ENCODE measurements around the gene CPLX1.
A peak's percentile ranks its signal among the peaks of the same experiment; 100 is the strongest.
"Not testable (repeated sequence)": the region's sequence is repeated elsewhere in the genome, so short reads cannot be mapped to it uniquely, and the experiment has no call there.

CPLX1 gene

DNA sequence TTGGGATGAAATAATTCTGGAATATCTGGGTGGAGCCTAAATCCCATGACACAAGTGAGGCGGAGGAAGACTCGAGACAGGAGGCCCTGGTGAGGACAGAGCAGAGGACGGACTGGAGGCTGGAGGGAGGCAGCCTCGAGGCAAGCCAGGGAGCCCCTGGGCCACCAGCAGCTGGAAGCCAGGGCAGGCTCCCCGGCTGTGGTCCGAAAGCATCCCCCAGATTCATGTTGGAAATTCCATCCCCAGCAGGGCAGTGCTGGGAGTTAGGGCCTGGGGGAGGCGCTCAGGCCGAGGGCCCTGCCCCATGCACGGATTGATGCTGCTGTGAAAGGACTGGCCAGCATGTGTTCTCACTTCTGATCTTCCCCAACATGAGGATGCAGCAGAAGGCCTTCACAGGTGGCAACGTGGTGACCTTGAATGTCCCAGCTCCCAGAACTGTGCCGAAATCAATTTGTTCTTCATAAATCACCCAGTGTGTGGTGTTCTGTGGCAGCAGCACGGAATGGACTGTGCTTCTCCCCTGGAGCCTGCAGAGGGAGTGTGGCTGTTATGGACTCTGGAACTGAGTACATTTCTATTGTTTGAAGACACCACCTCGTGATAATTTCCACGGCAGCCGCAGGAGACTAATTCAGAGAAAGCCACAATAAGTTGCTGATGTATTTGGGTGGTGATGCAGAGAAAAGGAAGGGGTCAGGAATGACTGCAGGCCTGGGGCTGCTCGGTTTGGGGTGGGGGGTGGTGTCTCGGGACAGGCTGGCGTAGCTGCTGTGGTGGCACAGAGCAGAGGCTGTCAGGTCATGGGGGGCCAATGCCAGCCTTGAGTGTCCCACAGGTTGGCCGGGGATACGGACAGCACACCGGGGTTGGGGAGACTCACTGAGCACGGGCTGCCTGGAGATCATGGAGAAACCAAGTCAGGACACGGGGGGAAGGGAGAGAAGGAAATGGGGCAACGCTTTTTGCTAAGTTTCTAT is 63.4 kb downstream of the CPLX1 start:
- peak in 11 of 58 donors; percentile 18 to 69 (median 35) for DNase-seq

GRCh38 chr4:761739-762138 is 64.2 kb downstream of the CPLX1 start:
- no peak for DNase-seq

DNA sequence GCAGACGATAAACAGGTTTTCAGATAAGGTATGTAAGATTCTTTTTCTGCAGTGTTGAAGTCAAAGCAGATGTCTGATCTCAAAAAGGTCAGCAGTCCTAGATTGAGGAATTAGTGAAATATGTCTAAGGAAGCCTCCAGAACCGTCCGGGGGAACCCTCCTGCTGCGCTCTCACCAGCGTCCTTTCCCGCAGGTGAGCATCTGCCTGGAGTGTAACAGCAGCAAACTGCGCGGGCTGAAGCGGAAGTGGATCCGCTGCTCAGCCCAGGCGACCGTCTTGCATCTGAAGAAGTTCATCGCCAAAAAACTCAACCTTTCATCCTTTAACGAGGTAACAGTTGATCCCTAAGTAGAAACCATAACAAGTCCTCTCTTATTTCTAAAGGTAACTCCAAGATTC is 64.8 kb downstream of the CPLX1 start:
- no peak for DNase-seq

GRCh38 chr4:760616-761015 is 65.3 kb downstream of the CPLX1 start:
- no peak for DNase-seq

DNA sequence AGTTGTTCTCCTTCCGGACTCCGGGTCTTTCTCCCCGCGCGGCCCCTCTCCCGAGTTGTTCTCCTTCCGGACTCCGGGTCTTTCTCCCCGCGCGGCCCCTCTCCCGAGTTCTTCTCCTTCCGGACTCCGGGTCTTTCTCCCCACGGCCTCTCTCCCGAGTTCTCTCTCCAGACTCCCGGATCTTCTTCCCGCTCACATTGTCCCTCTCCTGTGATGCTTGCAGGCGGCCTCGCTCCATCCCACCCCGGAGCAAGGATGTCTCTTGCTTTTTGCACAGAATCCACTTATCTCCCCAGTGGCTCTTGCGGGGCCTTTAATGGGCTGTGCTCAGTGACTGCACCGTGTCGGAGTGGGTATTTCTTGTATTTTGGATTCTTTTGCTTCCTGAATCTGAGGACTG is 66.1 kb downstream of the CPLX1 start:
- not testable (repeated sequence) for DNase-seq

DNA sequence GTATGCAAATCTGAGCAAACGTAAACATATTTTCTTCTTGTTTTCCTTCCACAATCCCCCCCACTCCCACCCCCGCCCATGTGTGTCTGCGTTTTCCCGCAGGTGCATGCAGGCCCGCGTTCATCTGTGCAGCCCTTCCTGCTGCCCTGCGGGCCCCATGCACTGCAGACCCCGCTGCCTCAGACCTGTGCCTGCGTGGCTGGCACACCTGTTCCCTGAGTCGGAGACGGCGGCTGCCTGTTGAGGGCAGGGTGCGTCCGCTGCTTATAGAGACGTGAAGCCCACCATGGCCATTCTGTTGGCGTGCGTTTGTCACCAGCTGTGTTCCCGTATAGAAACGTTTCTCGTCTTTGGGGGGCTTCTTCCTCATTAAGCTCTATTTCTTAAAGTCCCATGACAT is 68.8 kb downstream of the CPLX1 start:
- DNase-seq, result no peak

GRCh38 chr4:754221-755120 is 71.5 kb downstream of the CPLX1 start:
- no peak for DNase-seq

DNA sequence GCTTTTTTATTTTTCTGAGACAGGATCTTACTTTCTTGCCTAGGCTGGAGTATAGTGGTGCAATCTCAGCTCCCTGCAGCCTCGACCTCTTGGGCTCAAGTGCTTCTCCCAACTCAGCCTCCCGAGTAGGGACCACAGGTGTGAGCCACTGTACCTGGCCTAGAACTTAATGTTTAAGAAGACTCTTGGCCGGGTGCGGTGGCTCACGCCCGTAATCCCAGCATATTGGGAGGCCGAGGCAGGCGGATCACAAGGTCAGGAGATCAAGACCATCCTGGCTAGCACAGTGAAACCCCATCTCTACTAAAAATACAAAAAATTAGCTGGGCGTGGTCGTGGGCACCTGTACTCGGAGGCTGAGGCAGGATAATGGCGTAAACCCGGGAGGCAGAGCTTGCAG is 72.7 kb downstream of the CPLX1 start:
- DNase-seq, result not testable (repeated sequence)

- DNase-seq, result no peak
These were observed 73.6 kb downstream of the CPLX1 start for GRCh38 chr4:752196-752861.

GRCh38 chr4:751676-752075 is 74.3 kb downstream of the CPLX1 start:
- peak in 25 of 58 donors; percentile 15 to 60 (median 31) for DNase-seq

DNA sequence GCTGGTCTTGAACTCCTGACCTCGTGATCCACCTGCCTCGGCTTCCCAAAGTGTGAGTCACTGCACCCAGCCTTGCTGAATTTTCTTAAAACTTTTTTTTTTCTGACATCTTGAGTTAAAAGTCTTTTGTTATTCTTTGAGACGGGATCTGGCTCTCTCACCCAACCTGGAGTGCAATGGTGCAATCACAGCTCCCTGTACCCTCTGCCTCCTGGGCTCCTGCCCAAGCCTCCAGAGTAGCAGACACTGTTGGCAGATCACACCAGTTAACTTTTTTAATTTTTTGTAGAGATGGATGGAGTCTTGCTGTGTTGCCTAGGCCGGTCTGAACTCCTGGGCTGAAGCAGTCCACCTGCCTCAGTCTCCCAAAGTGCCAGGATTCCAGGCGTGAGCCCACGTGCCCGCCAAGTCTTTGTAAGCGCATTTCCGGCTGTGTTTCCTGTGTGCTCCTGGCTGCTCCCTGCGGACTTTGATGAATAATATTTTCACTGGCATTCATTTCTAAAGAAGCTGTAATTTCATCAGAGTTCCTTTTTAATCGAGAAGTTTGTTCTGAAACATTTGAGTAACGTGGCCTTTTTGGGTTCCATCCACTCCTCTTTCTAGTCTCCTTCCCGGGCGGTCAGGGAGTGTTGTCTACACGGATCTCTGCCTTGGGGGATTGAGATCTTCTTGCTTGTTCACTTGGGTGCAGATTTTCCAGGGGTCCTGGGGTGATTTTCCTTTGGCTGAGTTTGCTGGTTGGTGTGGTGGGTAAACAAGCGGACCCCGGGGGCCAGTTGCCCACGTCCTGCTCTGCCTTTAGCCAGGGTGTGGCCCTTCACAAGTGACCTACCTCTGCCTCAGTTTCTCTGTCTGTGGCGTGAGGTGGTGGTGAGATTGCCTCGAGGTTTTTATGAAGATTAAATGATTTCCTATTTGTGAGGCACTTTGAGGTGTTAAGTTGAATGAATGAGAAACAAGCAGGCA is 75.9 kb downstream of the CPLX1 start:
- DNase-seq, result peak in 5 of 58 donors; percentile 17 to 55 (median 27)

DNA sequence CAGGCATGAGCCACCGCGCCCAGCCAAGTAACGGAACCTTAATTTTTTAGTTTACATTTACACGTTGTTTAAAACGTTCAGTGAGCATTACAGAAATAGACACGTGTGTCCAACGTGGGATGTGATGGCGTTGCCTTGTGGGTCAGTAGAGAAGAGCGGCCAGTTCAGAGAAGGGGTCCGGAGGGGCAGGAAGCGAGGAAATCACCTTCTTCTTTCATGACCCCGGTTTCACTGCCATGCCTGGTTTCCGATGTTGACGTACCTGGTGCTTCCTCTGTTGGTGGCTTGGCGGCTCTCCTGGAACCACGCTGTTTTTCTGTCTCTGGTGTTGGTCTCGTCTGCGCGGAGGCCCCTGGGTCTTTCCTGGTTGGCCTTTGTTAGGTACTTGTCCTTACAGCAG is 77.5 kb downstream of the CPLX1 start:
- DNase-seq, result no peak

DNA sequence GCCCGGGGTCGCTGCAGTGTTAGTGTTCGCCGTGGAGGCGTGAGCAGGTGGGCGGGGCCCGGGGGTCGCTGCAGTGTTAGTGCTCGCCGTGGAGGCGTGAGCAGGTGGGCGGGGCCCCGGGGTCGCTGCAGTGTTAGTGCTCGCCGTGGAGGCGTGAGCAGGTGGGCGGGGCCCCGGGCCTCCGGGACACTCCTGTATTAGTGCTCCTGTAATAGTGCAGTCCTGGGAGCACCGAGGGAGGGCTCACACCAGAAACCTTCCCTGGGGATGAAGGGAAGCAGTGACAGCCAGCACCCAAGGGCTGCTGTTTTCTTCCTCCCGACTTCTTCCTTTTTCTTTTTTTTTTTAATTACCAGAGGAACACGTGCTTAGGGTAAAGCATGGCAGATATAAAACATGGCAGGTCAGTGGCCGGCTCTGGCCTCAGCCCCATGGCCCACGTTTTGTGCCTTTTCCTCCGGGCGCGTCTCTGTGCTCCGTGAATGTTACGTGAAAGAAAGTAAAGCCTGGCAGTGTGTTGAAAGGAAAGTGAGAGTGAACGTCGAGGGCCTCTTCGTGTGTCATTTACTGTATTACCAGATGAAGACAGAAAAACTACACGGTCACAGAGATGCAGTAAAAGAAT is 78.3 kb downstream of the CPLX1 start:
- no peak for DNase-seq

DNA sequence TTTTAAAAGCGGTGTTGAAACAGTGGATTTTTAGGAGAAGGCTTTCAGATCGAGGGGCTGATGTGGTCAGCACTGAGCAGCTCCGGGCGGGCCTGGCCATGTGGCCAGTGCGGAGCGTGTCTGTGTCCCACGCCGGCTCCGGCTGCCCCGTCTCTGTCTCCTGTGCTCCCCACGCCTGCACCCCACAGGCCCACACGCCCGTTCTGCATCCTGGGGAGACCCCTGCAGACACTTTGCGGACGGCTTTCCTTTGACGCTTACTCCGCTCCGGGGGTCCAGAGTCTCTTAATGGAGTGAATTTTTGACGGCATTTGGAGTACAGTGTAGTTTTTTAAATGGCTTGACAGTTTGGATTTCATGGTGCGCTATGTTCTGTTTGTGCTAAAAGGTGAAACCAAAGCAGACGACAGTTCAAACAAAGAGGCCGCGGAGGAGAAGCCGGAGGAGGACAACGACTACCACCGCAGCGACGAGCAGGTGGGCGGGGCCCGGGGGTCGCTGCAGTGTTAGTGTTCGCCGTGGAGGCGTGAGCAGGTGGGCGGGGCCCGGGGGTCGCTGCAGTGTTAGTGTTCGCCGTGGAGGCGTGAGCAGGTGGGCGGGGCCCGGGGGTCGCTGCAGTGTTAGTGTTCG is 81.6 kb downstream of the CPLX1 start:
- DNase-seq, result no peak

DNA sequence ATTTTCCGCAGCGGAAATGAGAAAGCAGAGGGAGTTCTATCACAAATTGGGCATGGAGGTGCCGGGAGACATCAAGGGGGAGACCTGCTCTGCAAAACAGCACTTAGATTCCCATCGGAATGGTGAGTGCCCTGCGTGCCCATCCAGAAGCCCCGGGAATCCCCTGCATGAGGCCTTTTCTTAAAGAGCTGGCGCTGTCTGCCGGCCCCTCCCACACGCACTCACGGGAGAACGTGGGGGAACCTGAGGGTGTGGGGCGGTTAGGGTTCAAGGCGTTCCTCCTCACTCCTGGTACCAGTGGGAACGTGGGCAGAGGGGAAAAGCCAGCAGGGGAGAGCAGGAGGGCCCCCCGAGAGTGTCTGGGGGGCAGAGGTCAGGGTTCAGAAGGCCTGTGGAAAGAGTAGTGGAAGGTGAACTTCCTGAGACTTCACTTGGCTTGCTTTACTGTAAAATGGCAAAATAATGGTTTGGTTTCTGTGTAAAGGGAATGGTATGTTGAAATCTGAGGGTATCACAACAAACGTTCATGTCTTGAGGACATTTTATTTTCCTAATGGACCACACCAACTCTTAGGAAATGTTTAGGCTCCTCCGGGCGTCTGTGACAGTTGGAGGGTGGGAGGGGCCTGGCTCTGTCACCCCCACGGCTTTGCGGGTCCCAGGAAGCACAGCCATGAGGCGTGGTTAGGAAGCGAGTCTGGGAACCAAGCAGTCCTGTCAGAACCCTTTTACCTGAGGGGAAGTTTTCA is 82.3 kb downstream of the CPLX1 start:
- DNase-seq, result no peak

GRCh38 chr4:742742-743311 is 83.1 kb downstream of the CPLX1 start:
- peak in 19 of 58 donors; percentile 16 to 64 (median 33) for DNase-seq

DNA sequence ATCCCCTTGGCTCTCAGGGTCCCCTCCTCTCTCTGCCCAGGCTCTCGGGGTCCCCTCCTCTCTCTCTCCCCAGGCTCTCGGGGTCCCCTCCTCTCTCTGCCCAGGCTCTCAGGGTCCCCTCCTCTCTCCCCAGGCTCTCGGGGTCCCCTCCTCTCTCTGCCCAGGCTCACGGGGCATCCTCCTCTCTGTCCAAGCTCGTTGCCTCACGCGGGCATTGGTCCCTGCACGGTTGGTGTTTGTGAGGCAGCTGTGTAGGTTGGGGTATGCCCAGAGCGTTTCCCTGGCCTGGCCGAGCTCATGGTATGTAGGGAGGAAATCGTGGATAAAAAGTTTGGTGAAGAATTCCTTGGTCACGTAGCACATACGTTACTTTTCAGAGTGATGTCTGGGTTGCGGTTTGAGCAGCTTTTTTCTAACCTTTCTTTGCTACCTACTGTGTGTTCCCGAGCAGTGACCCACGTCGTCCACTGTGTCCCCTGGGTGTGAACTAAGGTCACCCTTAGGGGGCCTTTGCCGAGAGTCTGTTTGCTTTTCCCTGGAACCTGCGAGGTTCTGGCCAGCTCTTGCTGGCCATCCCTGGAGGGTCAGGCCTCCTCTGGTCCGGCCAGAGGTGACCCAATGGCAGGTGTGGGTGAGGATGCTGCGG is 83.7 kb downstream of the CPLX1 start:
- no peak for DNase-seq

All from anterior cingulate cortex (tissue), 58 donors.